Measurements from ENCODE around the gene MRPS22. TPM values are rescaled to one million over a fixed set of nuclear protein-coding genes. Genes with fewer than 3 reads are reported as not detected.

Gene MRPS22
- total RNA-seq, 2 donors from 2014 or later: 34.1 to 37.8 TPM

DNA sequence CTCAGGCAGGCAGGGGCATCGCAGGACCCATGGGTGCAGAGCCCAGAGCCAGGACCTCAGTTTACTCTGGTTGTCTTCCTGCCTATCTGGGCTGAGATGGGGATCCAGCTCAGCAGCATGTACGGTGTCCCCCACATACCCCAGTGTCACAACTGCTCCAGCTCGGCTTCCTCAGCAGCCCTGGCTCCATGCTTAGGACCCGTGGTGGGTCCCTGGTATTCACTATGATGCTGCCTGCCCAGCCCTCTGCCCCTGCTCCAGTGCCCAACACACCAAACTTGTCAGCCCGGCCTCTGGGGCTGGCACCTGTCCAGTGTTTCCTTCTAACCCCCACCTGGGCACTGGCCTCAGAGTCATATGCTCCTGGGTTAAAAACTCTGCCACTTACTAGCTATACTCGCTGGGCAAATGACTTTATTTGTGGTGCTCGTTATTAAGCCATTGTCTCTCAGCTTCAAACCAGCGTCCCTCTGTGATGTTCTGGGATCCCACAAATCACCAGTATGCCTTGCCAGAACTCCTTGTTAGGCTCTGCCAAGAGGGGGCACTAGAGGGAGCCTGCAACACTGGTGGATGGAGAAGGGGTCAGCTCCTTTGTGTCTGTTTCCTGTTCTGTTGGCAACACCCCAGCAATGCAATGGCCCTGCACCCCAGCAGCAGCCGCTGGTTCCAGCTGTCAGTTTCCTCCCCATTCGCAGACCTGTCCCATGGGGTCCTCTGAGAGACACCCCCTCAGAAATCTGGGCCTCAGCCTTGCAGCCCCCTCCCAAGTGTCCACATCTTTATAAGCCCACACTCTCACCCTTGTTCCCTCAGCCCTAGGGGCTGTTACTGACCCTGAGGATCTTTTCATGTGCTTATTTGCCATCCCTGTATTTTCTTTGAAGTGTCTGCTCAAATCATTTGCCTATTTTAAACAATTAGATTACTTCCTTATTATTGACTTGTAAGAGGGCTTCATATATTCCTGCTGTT is 24.1 kb upstream of the MRPS22 start:
- DNase-seq (ENCODE audit: low spot score): no peak
- Histone ChIP-seq H3K36me3 (no peaks in the 10 kb centered on the region), H3K4me1 (replicated peaks) (no peaks in the 10 kb centered on the region), H3K4me3 (no peak overlapping the region), H3K27me3 (replicated peaks; ENCODE audit: insufficient read depth) (no peaks in the 10 kb centered on the region), H3K27ac (no peak overlapping the region), H3K9me3 (no peaks in the 10 kb centered on the region)
- 64% methylated on average over 10 of the region's 10 CpGs for WGBS
- intact Hi-C loops (cut with DNase I): no loop called here
- TF ChIP-seq POLR2AphosphoS5 (IDR thresholded peaks at IDR 0.05): no peak

DNA sequence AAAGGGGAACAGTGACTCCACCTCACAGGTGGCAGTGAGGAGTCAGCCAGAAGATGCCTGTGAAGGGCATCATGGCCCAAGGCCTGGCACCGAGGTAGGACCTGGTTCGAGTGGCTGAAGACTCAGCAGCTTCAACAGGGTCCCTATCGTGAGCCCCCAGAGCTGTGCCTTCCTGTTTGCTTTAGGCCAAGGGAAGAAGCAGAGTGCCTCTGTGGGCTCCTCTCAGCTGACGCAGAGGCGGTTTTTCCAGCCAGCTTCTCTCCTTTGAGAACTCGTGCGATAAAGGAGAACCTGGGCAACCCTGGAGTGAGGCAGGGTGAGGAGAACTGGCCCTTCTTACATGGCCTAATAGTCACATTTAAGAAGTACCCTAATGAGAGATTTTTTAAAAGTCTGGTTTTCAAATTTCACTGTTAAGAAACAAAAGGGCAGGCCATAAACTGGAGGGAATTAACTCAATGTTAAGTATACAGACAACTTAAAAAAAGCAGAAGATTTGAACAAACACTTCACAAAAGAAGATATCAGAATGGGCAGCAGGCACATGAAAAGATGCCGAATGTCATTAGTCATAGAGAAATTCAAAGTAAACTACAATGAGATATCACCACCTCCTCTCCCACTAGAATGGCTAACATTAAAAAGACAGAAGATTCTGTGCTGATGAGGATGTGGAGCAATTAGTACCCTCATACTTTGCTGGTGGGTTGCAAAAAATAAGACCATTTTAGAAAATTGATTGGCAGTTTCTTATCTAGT is 23.1 kb upstream of the MRPS22 start:
- Histone ChIP-seq H3K4me1 (replicated peaks) (no peaks in the 10 kb centered on the region), H3K4me3 (no peak overlapping the region), H3K27ac (no peak overlapping the region), H3K36me3 (no peaks in the 10 kb centered on the region), H3K27me3 (replicated peaks; ENCODE audit: insufficient read depth) (no peaks in the 10 kb centered on the region), H3K9me3 (no peaks in the 10 kb centered on the region)
- intact Hi-C loops (cut with DNase I): no loop called here
- DNase-seq (ENCODE audit: low spot score): no peak
- WGBS: 78% methylated on average over 8 of the region's 8 CpGs
- TF ChIP-seq, protein P1, sequence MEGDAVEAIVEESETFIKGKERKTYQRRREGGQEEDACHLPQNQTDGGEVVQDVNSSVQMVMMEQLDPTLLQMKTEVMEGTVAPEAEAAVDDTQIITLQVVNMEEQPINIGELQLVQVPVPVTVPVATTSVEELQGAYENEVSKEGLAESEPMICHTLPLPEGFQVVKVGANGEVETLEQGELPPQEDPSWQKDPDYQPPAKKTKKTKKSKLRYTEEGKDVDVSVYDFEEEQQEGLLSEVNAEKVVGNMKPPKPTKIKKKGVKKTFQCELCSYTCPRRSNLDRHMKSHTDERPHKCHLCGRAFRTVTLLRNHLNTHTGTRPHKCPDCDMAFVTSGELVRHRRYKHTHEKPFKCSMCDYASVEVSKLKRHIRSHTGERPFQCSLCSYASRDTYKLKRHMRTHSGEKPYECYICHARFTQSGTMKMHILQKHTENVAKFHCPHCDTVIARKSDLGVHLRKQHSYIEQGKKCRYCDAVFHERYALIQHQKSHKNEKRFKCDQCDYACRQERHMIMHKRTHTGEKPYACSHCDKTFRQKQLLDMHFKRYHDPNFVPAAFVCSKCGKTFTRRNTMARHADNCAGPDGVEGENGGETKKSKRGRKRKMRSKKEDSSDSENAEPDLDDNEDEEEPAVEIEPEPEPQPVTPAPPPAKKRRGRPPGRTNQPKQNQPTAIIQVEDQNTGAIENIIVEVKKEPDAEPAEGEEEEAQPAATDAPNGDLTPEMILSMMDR (IDR thresholded peaks at IDR 0.05): no peak
- no peak for TF ChIP-seq POLR2A (IDR thresholded peaks at IDR 0.05)

DNA sequence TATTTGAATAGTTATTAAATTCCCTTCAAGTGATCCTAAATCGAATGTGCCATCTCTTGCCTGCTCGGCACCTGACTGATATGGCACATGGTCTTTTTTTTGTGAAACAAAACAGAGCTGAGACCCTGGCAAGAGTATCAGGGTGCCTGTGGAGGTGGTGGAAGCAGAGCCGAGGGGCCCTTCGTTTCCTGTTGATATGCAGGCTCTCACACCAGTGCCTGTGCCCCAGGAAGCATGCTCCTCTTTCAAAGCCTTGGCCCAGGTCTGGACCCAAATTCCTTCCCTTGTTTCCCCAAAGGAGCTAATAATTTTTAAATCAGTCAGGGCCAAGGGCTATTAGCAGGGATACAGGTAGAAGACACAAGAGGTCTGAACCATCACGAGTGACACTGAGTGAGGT is 21.5 kb upstream of the MRPS22 start:
- H3K36me3 ChIP-seq: no peaks in the 10 kb centered on the region
- TF ChIP-seq POLR2AphosphoS5 (IDR thresholded peaks at IDR 0.05): no peak
- TF ChIP-seq, protein P1 (IDR thresholded peaks at IDR 0.05): no peak
- TF ChIP-seq POLR2A (IDR thresholded peaks at IDR 0.05): no peak
- H3K4me3 ChIP-seq: no peak overlapping the region
- no peaks in the 10 kb centered on the region for H3K4me1 ChIP-seq (replicated peaks)
- H3K27ac ChIP-seq: no peak overlapping the region
- no peaks in the 10 kb centered on the region for H3K9me3 ChIP-seq
- no peak for DNase-seq (ENCODE audit: low spot score)
- 73% methylated on average over 5 of the region's 5 CpGs for WGBS
- intact Hi-C loops (cut with DNase I): no loop called here
- no peaks in the 10 kb centered on the region for H3K27me3 ChIP-seq (replicated peaks; ENCODE audit: insufficient read depth)

DNA sequence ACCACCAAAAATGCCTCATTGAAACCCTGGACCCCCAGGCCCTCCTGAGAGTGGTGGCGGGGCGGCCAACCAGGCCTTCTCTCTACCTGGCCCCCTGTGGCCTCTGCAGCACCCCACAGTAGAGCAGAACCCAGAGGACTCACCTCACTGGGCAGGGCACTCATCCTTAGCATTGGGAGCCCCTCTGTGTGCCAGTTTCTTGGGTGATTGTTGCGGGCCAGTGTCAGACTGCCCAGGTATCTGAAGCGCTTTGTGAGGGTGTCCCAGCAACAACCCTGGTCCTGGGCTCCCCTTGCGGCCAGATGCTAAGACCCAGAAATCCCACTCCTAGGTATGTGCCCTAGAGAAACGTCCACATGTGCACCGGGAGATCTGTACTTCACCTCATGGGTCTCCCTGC is 20.7 kb upstream of the MRPS22 start:
- no peak for DNase-seq (ENCODE audit: low spot score)
- WGBS: 85% methylated on average over 7 of the region's 7 CpGs
- Histone ChIP-seq H3K9me3 (no peaks in the 10 kb centered on the region), H3K4me3 (no peak overlapping the region), H3K4me1 (replicated peaks) (no peaks in the 10 kb centered on the region), H3K27me3 (replicated peaks; ENCODE audit: insufficient read depth) (no peaks in the 10 kb centered on the region), H3K36me3 (no peaks in the 10 kb centered on the region), H3K27ac (no peak overlapping the region)
- intact Hi-C loops (cut with DNase I): no loop called here
- TF ChIP-seq, protein P1 (IDR thresholded peaks at IDR 0.05): no peak
- TF ChIP-seq POLR2A (IDR thresholded peaks at IDR 0.05) (no peak), POLR2AphosphoS5 (IDR thresholded peaks at IDR 0.05) (no peak)

DNA sequence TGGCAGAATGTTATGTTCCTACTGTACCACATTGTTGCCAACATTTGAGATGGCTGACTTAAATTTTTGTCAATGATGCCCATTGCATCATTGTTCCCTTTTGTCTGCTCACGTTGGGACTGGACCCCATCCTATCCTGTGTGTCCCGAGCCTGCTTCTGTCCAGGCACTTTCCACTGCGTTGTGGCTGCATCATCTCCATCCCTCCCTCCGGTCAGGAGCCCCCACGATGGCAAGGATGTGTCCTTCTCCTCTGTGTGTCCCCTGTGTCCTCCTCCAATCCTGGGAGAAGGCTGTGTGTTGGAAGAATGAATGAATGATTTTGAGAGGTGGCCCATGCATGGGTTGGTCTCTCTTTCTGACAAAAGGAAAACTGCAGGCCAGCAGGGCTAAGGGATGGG is 19.4 kb upstream of the MRPS22 start:
- Histone ChIP-seq H3K4me3 (no peak overlapping the region), H3K27me3 (replicated peaks; ENCODE audit: insufficient read depth) (no peaks in the 10 kb centered on the region), H3K9me3 (no peaks in the 10 kb centered on the region), H3K4me1 (replicated peaks) (no peaks in the 10 kb centered on the region), H3K27ac (no peak overlapping the region), H3K36me3 (no peaks in the 10 kb centered on the region)
- WGBS: 72% methylated on average over 5 of the region's 5 CpGs
- intact Hi-C loops (cut with DNase I): no loop called here
- no peak for TF ChIP-seq POLR2AphosphoS5 (IDR thresholded peaks at IDR 0.05)
- no peak for TF ChIP-seq POLR2A (IDR thresholded peaks at IDR 0.05)
- TF ChIP-seq, protein P1 (IDR thresholded peaks at IDR 0.05): no peak
- DNase-seq (ENCODE audit: low spot score): no peak

Measured in prostate gland (tissue), 2 donors.